B cell (primary cell): ENCODE measurements around the gene PRPF19. TPM values are rescaled to one million over a fixed set of nuclear protein-coding genes. Genes with fewer than 3 reads are reported as not detected.

Source experiments
- ATAC-seq: fragments of 200-7000 bp; cut with Tn5 transposase; one replicate; pipeline ENCODE4 v1.10.0; 2021; ENCODE audit warnings: low read depth, mild to moderate bottlenecking, moderate number of reproducible peaks, moderate library complexity
- CTCF ChIA-PET: fragments of 350-600 bp; sonication (Branson Sonifier 250); formaldehyde crosslinking; loops from one replicate; lab custom pipeline; 2021; ENCODE audit warnings: antibody characterized with exemption, inconsistent platforms; lab: Charles Lee
- POLR2A ChIA-PET: fragments of 350-600 bp; sonication (Branson Sonifier 250); formaldehyde crosslinking; loops from one replicate; lab custom pipeline; 2021; ENCODE audit warnings: antibody characterized with exemption; lab: Charles Lee
- DNase-seq: peaks from one replicate; pipeline ENCODE4 v3.0.0; 2013
- H2AFZ ChIP-seq: 2 replicates; pipeline ENCODE4 v1.6.1; 2012; ENCODE audit warnings: mild to moderate bottlenecking, low read depth, low read length; ENCODE audit not compliant: insufficient read depth, poor library complexity, severe bottlenecking
- H3K27ac ChIP-seq, 2 donors: 1 replicate in 1 of 2; 2 replicates in 1 of 2; pipeline ENCODE4 v1.5.1; 2012 to 2013; ENCODE audit warnings: low read length in 2 of 2, mild to moderate bottlenecking in 2 of 2, moderate library complexity in 1 of 2
- H3K27me3 ChIP-seq, 4 experiments: fragments of 200-600 bp in 1 of 4; sonication (generic) in 1 of 4; replicated peaks in 1 of 4; 1 replicate in 2 of 4; 2 replicates in 2 of 4; pipeline versions ENCODE4 v1.6.1 to v1.7.0; 2013 to 2016; ENCODE audit warnings: low read length in 3 of 4, mild to moderate bottlenecking in 2 of 4, mixed read lengths in 1 of 4, moderate library complexity in 1 of 4; ENCODE audit not compliant: insufficient read depth in 4 of 4, control insufficient read depth in 3 of 4; ENCODE audit errors: control extremely low read depth in 1 of 4
- H3K36me3 ChIP-seq, 2 experiments: replicated peaks in 1 of 2; 1 replicate in 1 of 2; 2 replicates in 1 of 2; pipeline versions ENCODE4 v1.6.1 to v1.7.1; 2013; ENCODE audit warnings: low read length in 1 of 2; ENCODE audit not compliant: insufficient read depth in 2 of 2, control insufficient read depth in 1 of 2; ENCODE audit errors: control extremely low read depth in 1 of 2, extremely low read depth in 1 of 2
- H3K4me1 ChIP-seq, 2 donors: fragments of 200-600 bp in 1 of 2; sonication (generic) in 1 of 2; 1 replicate in 1 of 2; 2 replicates in 1 of 2; pipeline versions ENCODE4 v1.5.1 to v1.6.1; 2013 to 2017; ENCODE audit warnings: low read length in 2 of 2; ENCODE audit not compliant: control insufficient read depth in 2 of 2, insufficient read depth in 2 of 2
- H3K4me2 ChIP-seq: replicated peaks from 2 replicates; pipeline ENCODE3; 2012; ENCODE audit warnings: mild to moderate bottlenecking, low read depth, low read length; ENCODE audit not compliant: poor library complexity, severe bottlenecking
- H3K4me3 ChIP-seq, 5 experiments: fragments of 200-600 bp in 1 of 5; sonication (generic) in 1 of 5; 1 replicate in 3 of 5; 2 replicates in 2 of 5; pipeline versions ENCODE4 v1.5.1 to v1.7.0; 2011 to 2016; ENCODE audit warnings: low read length in 4 of 5, mild to moderate bottlenecking in 4 of 5, low read depth in 2 of 5, control low read depth in 1 of 5, moderate library complexity in 1 of 5; ENCODE audit not compliant: insufficient read depth in 1 of 5; ENCODE audit errors: control extremely low read depth in 1 of 5, extremely low read depth in 1 of 5
- H3K79me2 ChIP-seq: fragments of 200-600 bp; sonication (generic); one replicate; pipeline ENCODE4 v1.6.0; 2016; ENCODE audit warnings: low read length; ENCODE audit not compliant: control insufficient read depth, insufficient read depth
- H3K9ac ChIP-seq: fragments of 200-600 bp; sonication (generic); 2 replicates; pipeline ENCODE4 v1.6.1; 2017; ENCODE audit warnings: mild to moderate bottlenecking, low read length, moderate library complexity
- H3K9me3 ChIP-seq, 3 donors: one replicate each; pipeline versions ENCODE4 v1.6.1 to v1.7.1; 2013; ENCODE audit warnings: low read length in 2 of 3; ENCODE audit not compliant: control insufficient read depth in 2 of 3, insufficient read depth in 1 of 3; ENCODE audit errors: control extremely low read depth in 1 of 3
- H4K20me1 ChIP-seq: 2 replicates; pipeline ENCODE4 v1.6.0; 2012; ENCODE audit warnings: mild to moderate bottlenecking, low read length; ENCODE audit not compliant: insufficient read depth, control insufficient read depth, poor library complexity, severe bottlenecking
- H3K27ac Mint-ChIP-seq: one replicate; pipeline ENCODE4 v1.8.0; 2021; ENCODE audit warnings: mixed read lengths
- H3K27me3 Mint-ChIP-seq: one replicate; pipeline ENCODE4 v1.8.0; 2021; ENCODE audit warnings: mixed read lengths
- H3K4me1 Mint-ChIP-seq: one replicate; pipeline ENCODE4 v1.8.0; 2021; ENCODE audit warnings: mixed read lengths
- H3K4me3 Mint-ChIP-seq: one replicate; pipeline ENCODE4 v1.8.0; 2021; ENCODE audit warnings: mixed read lengths
- H3K9me3 Mint-ChIP-seq: one replicate; pipeline ENCODE4 v1.8.0; 2022; ENCODE audit warnings: mixed read lengths; ENCODE audit not compliant: insufficient read depth
- CTCF ChIP-seq: fragments of 200-600 bp; IDR thresholded peaks from one replicate; pipeline ENCODE4 v1.8.0; 2022; ENCODE audit warnings: antibody characterized with exemption, mild to moderate bottlenecking
- EZH2 ChIP-seq: IDR thresholded peaks from 2 replicates; pipeline ENCODE4 v1.6.1; 2012; ENCODE audit warnings: borderline replicate concordance, low read depth, mild to moderate bottlenecking, moderate library complexity, low read length; ENCODE audit not compliant: insufficient read depth, poor library complexity, severe bottlenecking
- WGBS: methylation state at CpG from one replicate; pipeline ENCODE4 v1.1.5; 2013; ENCODE audit warnings: missing lambda C conversion rate; ENCODE audit not compliant: insufficient coverage; 5-methylcytosine and 5-hydroxymethylcytosine counted together
- intact Hi-C: fragments of 100-400 bp; cut with micrococcal nuclease; formaldehyde crosslinking; loops from one replicate; pipeline ENCODE4 v1.10.0; 2022
- polyA plus RNA-seq: library from polyadenylated mRNA; depleted of rRNA; stranded (reverse); fragments of >200 nt; gene quantifications from 2 replicates; pipeline ENCODE4 v1.2.3, GENCODE V29; 2012
- total RNA-seq, 2 donors: library from RNA; stranded (reverse); fragments of 120-200 nt in 1 of 2; gene quantifications; 1 replicate in 1 of 2; 2 replicates in 1 of 2; pipeline versions ENCODE4 v1.2.3 to v1.2.4, GENCODE V29; 2013 to 2022

Gene PRPF19
- total and polyA plus RNA-seq, 2 donors (not counting 1 experiment from before 2014, with no cell fraction given), result 41.8 to 89.9 TPM

- H3K9ac ChIP-seq, result no peak overlapping the region
- H3K27ac ChIP-seq, result no peak overlapping the region
- DNase-seq (no peak), ATAC-seq (no peak)
- 95% methylated on average over 11 of the region's 11 CpGs for WGBS
- CTCF ChIA-PET, result interaction anchor here (0.9 to 10.2 kb wide), 5 partner anchors 14 to 72 kb away, joined by 3 to 129 read pairs (median 12); partner anchors contain the start of gene TMEM109
- no peaks in the 10 kb centered on the region for H3K27me3 Mint-ChIP-seq
- no peaks in the 10 kb centered on the region for H3K27me3 ChIP-seq
- H2AFZ ChIP-seq, result no peak overlapping the region
- intact Hi-C loops, result no loop called here
- H3K36me3 ChIP-seq, result peaks cover 3 to 61% of the 10 kb centered on the region in 2 experiments
- peak overlapping the region; percentile 46 for H3K27ac Mint-ChIP-seq
- H3K9me3 Mint-ChIP-seq, result no peaks in the 10 kb centered on the region
- H3K4me2 ChIP-seq, result no peak overlapping the region
- no peak overlapping the region for H3K4me3 Mint-ChIP-seq
- no peak overlapping the region for H3K4me3 ChIP-seq
- no peak for TF ChIP-seq CTCF
- TF ChIP-seq EZH2, result no peak
- H3K9me3 ChIP-seq, result no peaks in the 10 kb centered on the region
- POLR2A ChIA-PET, result no interaction called here
- H3K4me1 Mint-ChIP-seq, result peaks cover 34% of the 10 kb centered on the region
- peaks cover 52% of the 10 kb centered on the region for H4K20me1 ChIP-seq
- H3K79me2 ChIP-seq, result peaks cover 53% of the 10 kb centered on the region
- H3K4me1 ChIP-seq, result peaks cover 23 to 24% of the 10 kb centered on the region in 2 donors
These were observed 3.8 kb downstream of the PRPF19 start for GRCh38 chr11:60902625-60903024.

GRCh38 chr11:60900673-60901404, 5.5 kb downstream of the PRPF19 start:
- H3K36me3 ChIP-seq, result peaks cover 3 to 78% of the 10 kb centered on the region in 2 experiments
- 94% methylated on average over 13 of the region's 13 CpGs for WGBS
- H3K27me3 ChIP-seq, result no peaks in the 10 kb centered on the region
- no peak for TF ChIP-seq CTCF
- H3K79me2 ChIP-seq, result peaks cover 45% of the 10 kb centered on the region
- H3K4me3 Mint-ChIP-seq, result no peak overlapping the region
- no peak overlapping the region for H3K9ac ChIP-seq
- H3K27ac Mint-ChIP-seq, result no peak overlapping the region
- no peak overlapping the region for H3K4me3 ChIP-seq
- peaks cover 22% of the 10 kb centered on the region for H3K4me1 Mint-ChIP-seq
- H3K27ac ChIP-seq, result no peak overlapping the region
- H3K9me3 ChIP-seq, result no peaks in the 10 kb centered on the region
- H3K4me2 ChIP-seq, result no peak overlapping the region
- ATAC-seq (no peak), DNase-seq (no peak)
- intact Hi-C loops, result no loop called here
- ChIA-PET POLR2A (interaction anchor here (0.9 kb wide), 1 partner anchor 9 kb away, joined by 3 read pairs; no protein-coding TSS in a partner anchor), CTCF (interaction anchor here (0.8 to 10.2 kb wide), 10 partner anchors 13 to 287 kb away, joined by 3 to 129 read pairs (median 8); partner anchors contain the start of gene TMEM109)
- peaks cover 15 to 19% of the 10 kb centered on the region in 2 donors for H3K4me1 ChIP-seq
- peaks cover 53% of the 10 kb centered on the region for H4K20me1 ChIP-seq
- no peaks in the 10 kb centered on the region for H3K27me3 Mint-ChIP-seq
- no peaks in the 10 kb centered on the region for H3K9me3 Mint-ChIP-seq
- H2AFZ ChIP-seq, result no peak overlapping the region
